HG03064 (cell line): ENCODE results near the gene SLC25A48.

Experiments
- ATAC-seq: cut with Tn5 transposase; IDR thresholded peaks from one replicate; pipeline ENCODE4 v1.9.1; 2021; ENCODE audit warnings: low read depth; ENCODE audit not compliant: unreplicated experiment

The SLC25A48 gene

DNA sequence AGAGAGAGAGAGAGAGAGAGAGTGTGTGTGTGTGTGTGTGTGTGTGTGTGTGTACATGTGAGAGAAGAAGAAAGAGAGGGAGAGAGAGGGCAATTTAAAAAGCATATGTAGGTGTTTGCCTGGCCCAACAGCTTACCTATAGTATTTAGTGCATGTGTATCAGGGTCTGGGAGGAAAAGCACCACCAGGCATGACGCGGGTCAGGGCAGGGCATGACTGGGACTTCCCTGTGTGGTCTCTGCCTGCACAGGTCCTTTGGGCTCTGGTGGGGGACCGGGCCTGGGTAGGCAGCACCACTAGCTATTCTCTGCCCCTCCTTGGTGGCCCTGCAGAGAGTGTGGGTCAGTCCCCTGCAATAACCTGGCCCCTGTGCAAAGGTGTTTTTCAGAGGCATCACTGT is 45.1 kb downstream of the SLC25A48 start:
- no peak for ATAC-seq

DNA sequence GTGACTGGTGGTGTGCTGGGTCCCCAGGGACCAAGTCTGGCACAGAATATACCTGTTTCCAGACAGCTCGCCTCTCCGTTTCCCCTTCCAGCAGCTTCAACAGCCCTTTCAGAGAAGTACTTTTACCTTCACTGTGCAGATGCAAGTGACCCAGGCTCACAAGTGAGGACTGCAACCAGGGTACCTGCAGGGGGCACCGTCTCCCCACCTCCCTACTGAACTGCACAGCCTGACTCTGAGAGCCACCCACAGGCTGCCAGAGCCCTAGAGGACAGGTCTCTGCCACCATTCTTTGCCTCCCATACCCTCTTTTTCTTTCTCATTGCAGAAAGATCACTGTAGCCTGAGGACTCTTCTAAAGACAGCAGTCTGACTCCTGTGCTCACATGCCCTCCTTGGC is 45.8 kb downstream of the SLC25A48 start:
- no peak for ATAC-seq

DNA sequence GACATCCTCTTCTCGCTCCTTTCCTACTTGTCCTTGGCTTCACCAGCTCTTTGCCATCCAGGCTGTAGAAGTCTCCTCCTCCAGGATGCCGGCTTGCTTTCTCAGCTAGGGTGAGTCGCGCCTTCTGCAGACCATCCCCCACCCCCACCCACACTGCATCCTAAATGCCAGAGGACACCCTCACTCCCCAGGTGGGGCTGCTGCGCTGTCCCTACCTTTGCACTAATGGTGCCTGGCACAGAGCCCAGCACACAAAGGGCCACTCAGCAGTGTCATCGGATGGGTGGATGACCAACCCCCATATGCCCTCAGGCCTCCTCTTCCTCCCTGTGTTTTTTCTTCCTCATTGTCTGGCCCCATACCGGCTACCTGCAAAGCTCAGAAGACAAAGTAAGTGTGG is 46.3 kb downstream of the SLC25A48 start:
- no peak for ATAC-seq

DNA sequence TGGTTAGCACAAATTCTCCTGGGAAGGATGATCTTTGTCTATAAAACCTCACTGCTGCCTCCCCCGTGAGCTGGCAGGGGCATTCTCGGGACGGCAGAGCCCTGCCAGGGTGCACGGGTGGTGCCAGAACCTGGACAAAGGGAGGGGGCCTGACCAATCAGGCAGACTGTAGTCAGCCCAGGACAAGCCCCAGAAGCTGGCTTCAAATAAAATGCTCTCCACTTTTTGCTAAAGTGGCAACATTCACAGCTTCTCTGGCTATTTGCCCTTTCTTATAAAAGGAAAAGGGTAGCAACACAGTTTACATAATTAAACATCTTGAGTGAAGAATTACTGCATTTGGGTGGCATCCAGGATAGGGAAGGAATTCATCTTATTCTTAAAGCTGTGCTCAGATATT is 46.8 kb downstream of the SLC25A48 start:
- no peak for ATAC-seq

DNA sequence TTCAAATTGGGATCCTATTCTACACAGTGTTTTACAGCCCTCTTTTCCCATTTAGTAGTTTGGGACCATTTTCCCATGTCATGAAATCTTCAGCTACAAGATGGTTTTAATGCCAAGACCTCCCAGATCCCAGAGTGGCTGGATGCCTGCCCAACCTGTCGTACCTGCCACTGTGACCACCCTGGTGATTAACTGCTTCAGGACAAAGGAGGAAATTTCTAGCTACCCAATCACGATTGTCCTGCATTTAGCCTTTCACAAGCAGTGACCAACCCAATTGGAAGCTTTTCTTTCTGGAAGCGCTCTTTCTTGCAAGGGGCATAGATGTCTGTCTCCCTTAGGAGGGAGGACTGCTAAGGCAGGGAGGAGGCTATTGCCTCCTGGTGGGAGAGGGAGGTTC is 47.4 kb downstream of the SLC25A48 start:
- no peak for ATAC-seq

DNA sequence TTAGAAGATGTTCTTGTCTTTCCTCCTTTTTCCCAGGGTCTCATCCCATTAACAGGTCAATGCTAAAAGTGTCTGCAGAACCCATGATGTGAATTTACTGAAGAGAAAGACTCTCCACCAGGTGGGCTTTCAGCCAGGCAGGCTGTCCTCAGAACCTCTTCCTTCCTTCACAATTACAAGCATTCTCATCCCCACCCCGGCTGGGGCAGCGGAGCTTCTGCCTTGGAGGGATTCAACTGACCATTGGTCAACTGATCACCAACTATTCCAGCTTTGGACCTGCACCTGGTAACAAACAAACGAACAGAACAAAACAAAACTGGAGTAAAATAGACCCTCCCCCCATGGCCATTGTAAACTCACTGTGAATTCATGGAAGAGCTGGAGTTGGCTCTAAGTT is 48.6 kb downstream of the SLC25A48 start:
- ATAC-seq = no peak

DNA sequence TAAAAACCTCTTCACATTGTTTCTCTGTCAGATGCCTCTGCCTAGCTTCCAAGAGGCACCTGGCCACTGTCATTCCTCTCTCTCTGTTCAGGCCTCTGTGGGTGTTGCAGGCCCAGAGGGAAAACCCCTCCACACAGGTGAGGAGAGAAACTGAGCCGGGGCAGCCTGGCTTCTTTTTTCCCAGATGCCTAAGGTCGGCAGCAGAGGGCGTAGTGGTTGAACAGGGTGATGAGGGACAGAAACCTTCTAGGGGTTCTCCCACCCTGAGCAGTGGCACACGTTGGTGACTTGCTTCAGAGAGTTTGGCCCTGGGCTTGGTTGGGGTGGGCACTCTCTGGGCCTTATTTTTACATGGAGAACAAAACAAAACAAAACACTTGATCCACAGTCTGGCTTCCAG is 49.0 kb downstream of the SLC25A48 start:
- ATAC-seq = no peak

DNA sequence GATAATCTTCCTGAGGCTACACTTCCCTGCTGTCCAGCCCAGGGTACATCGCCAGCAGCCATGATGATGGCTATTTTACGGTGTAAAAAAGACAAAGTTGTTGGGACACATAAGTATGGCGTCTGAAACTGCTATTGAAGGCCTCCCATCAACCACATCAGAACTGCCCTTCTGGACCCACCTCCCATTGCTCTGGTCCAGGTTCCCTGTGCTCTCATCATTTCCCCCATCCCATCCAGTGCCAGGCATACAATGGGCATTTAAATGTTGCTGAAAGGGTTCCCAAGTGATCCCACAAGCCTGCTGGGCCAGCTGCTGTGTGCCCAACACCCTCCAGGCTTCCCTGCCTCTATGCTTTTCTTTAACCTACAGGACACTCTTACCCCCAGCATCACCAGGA is 50.6 kb downstream of the SLC25A48 start:
- no peak for ATAC-seq

DNA sequence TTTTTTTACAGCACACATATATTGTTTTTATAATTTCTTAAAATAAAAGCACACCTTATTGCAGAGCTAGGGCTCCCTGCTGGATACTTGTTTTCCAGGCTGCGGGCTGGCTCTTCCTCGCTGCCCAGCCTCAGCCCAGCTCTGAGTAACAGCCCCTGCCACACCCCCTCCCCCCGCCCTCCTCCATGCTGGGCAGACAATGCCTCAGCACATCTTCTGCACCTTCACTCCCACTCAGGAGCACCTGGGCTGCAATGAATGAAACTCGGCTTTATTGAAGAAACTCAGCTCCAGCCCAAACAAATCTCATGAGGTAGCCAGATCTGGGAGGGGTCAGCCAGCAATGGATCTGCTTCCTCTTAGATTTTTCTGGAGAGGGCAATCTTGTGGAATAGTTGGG is 51.7 kb downstream of the SLC25A48 start:
- no peak for ATAC-seq

DNA sequence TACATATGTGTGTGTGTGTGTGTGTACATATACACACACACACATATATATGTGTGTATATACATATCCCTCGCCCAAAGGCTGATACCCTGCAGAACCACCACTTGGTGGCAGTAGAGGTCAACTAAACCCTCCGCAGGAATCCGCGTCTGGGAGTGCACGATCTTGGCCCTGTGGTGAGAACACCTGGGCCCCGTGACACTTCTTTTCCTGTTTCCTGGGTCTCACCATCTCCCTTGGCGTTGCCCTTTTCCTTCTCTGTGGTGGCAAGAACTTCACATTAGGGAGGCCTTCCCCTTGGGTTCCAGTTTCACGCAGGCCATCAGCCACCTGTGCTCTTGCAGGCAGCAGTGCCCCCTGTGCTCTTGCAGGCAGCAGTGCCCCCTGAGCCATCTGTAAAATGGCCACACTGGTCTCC is 53.0 kb downstream of the SLC25A48 start:
- peak; percentile 80 for ATAC-seq

DNA sequence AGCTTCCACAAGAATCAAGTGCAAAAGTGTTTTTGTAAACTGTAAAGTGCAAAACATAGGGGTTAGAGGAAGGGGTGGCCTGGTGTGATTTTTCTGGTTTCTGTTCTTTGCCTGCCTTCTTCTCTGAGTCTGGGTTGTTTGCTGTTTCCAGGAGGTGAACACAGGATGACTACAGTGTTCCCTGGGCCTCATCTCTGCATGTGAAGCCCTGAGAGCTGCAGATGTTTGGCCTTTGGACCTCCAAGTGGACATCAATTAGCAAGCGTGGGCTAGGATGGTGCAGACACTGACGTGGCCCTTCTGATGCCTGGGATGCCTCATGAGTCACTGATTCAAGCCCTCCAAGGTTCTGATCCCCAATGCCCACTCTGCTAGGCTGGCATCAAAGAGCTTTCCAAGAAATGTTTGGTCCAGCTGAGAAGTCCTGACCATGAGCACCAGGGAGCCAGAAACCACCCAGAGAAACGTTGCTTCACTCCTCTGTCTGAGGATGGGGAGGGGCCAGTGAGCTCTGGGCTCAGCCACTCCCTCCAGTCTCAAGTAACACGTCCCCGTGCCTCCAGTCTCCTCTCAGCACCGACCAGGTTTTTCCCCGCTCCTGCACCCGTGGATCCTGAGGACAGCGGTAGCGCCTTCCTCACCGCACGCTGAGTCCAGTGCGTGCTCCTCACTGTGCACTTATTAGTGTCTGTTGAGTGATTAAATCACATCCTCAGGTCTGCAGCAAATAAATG is 53.6 kb downstream of the SLC25A48 start:
- no peak for ATAC-seq

DNA sequence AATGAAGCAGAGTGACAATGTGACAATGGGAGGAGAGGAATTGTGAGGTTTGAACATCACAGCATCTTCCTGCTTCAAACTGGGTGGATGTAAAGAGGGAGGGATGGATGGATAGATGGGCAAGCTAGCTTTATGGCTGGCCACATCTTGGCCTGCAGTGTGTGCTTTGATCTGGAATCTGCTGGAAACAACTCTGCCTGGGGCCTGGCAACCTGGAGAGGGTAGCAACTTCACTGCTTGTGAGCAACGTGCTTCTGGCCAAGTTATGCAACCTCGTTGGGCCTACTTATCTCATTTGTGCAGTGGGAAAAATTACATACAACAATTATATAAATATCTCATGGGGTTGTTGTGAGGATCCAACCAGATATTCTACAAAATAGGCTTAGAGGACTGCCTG is 55.8 kb downstream of the SLC25A48 start:
- ATAC-seq = no peak

DNA sequence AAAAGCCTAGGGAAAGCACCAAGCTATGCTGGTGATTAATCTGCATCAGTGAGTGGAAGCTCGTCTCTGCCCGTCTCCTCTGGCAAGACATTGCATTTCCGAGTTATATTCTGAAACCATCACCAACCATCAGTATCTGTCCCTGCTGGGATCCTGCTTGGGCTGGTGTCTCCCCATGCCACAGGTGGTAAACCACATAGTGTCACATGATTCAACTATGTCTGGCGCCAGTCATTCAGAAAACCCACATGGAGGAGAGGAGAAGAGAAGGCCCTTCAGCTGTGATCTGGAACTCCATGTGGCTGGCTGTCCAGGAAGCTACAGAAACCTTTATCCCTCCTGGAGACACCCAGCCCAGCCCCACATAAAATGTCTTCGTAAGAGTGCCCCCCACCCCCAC is 56.4 kb downstream of the SLC25A48 start:
- no peak for ATAC-seq

DNA sequence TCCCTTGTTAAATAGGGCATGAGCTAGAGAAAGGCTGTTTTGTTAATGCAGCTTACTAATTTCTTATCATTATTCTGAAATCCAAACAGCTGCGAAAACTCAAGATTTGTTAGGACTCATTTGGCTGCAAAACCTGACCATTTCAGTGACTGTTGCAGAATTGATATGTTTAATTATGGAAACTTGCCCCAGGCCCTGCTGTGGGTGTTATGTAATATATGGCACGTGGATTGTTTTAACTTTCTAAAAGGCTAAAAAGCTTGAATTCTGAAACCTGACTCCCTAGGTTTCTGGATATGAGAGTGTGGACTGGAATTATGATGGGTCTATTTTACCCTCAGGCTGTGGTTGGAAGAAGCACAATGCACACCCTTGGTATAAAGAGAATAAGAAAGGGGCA is 56.8 kb downstream of the SLC25A48 start:
- ATAC-seq = no peak

DNA sequence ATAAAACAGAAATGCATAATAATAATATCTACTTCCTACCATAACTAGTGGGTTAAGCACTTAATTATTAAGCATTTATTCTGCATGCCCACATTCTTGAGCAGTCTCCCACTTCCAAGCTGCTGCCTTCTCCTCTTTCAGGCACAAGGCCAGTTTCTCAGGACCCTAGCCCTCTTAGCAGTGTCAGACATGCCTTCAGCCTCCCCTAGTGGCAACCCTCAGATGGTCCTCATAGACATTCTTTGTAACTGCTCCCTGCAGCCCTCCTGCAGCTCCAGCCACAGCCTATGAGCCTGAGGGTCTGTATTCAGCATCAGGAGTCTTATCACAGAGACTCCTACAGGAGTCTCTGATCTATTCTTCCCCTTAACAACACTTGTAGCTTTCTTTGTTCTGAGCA is 57.3 kb downstream of the SLC25A48 start:
- ATAC-seq = no peak

DNA sequence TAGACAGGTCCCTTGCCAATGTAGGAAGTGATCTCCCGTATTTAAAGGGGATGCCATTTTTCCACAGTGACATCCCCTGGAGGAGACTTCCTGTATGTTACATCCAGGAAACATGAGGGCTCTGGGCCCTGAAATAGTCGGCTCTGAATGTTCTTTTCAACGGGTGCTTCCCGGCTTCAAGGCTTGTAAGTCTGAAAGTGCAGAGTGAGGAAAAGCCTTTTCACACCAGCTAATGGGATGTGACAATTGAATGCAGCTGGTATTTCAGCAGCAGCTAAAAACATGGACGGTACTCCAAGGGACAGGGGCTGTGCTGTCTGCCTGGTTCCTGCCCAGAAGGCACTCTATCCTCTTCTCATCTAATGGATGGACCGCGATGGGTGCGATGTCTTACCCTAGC is 59.8 kb downstream of the SLC25A48 start:
- no peak for ATAC-seq

DNA sequence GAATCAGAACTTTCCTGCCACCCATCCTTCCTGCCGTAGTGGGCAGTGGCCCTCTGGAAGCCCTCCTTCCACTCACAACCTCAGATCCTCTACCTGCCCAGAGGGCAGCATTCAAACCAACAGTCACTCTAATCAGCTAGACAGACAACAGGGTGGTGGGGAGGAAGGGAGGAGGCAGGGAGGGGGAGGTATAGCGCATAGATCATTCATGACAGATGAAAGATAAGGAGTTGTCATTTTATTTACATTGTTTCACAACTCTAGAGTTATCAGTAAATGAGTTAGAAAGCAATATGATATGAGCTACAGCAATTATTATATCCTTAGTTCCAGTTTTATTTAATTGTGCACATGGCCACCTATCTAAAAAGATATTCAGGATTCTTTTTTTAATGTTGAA is 60.3 kb downstream of the SLC25A48 start:
- ATAC-seq = no peak

DNA sequence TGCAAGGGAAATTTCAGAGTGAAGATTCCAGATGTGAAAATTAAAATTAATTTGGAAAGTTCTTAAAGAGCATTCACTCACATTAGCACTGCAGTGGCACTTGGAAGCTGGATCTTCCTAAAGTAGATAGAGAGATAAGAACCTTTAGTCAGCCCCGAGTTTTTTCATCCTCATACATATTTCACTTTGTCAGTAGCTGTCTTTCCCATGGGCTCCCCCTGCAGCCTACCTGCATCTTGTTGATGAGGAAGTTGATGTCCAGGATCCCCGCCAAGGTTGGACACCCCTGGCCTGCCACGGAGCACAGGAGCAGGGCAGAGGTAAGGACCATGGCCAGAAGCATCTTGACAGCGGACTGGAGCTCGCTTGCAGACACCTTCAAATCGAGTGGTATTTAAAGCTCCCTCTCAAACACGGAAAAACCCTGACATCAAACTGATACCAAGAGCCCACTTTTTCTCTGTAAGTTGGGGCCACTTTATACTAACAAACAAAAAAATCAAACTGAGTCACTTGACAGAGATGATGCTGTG is 61.1 kb downstream of the SLC25A48 start, which contains the start of gene IL9:
Gene IL9 (minus strand): TSS at position 368 of the 533 bp plus-strand sequence. CDS start 25 bp downstream, at position 343.
- no peak for ATAC-seq

DNA sequence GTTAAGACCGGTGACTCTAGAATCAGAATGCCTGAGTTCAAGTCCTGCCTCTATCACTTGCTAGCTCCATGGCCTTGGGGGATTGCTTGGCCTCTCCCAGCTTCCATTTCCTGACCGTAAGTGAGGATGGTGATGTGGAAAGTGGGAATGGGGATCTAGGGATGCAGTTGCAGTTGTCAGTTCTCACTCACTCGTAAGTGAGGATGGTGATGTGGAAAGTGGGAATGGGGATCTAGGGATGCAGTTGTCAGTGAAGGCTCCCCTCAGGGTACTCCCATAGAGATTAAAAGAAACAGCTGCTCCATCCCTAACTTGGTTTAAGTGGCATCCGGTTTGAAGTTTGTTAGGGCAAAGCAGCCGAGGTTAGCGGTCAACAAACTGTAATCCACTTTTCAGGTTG is 64.2 kb downstream of the SLC25A48 start:
- ATAC-seq = no peak

DNA sequence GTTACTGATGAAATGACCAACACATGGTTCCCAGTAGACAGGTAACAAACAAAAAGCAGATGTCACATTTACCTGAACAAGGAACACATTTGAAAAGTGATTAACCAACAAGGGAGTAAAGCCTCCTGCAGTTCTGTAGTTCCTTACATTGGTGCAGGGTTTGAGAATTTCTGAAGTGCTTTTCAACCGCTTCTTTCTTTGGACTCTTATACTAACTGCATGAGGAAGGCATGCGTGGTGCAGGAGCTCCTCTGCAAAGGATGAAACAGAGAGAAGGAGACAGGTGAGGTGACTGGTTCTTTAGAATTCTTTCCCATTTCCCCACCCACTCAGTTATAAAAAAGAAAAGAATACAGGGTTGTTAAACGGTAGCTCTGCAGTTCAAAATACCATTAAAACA is 65.8 kb downstream of the SLC25A48 start:
- ATAC-seq = no peak

DNA sequence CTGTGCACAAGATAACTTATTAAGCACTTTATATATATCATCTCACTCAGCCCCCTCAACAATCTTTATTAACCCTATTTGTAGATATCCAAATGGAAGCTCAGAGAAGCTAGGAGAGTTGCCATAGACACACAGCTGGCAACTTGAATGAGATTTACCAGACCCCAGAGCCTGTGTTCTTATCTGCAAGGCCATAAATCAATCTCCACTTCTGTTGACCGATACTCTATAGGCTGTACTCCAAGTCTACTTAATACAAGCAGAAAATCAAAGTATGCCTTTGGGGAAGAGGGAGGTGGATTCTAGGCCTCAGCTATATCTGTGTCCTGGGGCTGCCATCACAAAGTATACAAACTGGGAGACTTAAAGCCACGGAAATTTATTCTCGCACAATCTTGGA is 67.2 kb downstream of the SLC25A48 start:
- ATAC-seq = no peak

DNA sequence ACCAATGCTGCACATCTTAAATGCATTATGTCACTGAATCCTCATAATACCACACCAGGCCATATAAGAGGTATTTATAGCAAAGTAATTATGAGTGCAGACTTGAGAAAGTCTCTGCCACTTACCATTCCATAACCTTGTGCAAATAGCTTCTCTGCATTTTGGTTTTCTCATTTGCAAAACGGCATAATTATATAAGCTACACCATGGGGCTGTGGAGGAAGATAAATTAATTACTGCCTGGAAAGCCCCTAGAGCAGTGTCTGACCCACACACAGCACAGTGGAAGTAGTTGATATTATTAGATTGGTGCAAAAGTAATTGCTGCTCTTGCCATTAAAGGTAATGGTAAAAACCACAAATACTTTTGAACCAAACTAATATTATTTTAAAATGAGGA is 70.7 kb downstream of the SLC25A48 start:
- no peak for ATAC-seq
